Muscle of leg (tissue), 11 donors: Measurements from ENCODE around the gene OAF. TPM values are rescaled to one million over a fixed set of nuclear protein-coding genes. Genes with fewer than 3 reads are reported as not detected.
A peak's percentile ranks its signal among the peaks of the same experiment; 100 is the strongest.

Experiments
- DNase-seq: peaks from one replicate; pipeline ENCODE4 v3.0.0; 2013
- H3K27ac ChIP-seq: one replicate; pipeline ENCODE4 v1.5.1; 2013; ENCODE audit warnings: mild to moderate bottlenecking, low read length, control low read depth
- H3K27me3 ChIP-seq: one replicate; pipeline ENCODE4 v1.6.1; 2013; ENCODE audit warnings: low read length; ENCODE audit not compliant: control insufficient read depth, insufficient read depth
- H3K36me3 ChIP-seq: one replicate; pipeline ENCODE4 v1.6.1; 2013; ENCODE audit warnings: low read length; ENCODE audit not compliant: control insufficient read depth, insufficient read depth
- H3K4me1 ChIP-seq: one replicate; pipeline ENCODE4 v1.6.1; 2013; ENCODE audit warnings: low read length; ENCODE audit not compliant: control insufficient read depth, insufficient read depth
- H3K4me3 ChIP-seq: one replicate; pipeline ENCODE4 v1.5.1; 2013; ENCODE audit warnings: low read length, control low read depth
- H3K9me3 ChIP-seq: replicated peaks from 2 replicates; pipeline ENCODE4 v1.6.1; 2013; ENCODE audit warnings: low read depth, low read length; ENCODE audit not compliant: control insufficient read depth
- WGBS: methylation state at CpG from one replicate; pipeline ENCODE4 v1.1.5; 2013; ENCODE audit warnings: missing lambda C conversion rate; ENCODE audit not compliant: insufficient coverage; 5-methylcytosine and 5-hydroxymethylcytosine counted together
- polyA plus RNA-seq, 8 donors: library from polyadenylated mRNA; unstranded; fragments of 120-200 nt; gene quantifications; one replicate each; pipeline versions ENCODE4 v1.2.1 to v1.2.3, GENCODE V29; 2013; ENCODE audit warnings: inconsistent platforms in 1 of 8, low replicate concordance in 1 of 8; ENCODE audit not compliant: insufficient read length in 8 of 8, insufficient read depth in 1 of 8
- total RNA-seq: library from RNA; stranded (reverse); fragments of 120-200 nt; gene quantifications from one replicate; pipeline ENCODE4 v1.2.4, GENCODE V29; 2013

The OAF gene
- total and polyA plus RNA-seq, 9 donors: 41.5 to 93.6 (median 58.5) TPM

DNA sequence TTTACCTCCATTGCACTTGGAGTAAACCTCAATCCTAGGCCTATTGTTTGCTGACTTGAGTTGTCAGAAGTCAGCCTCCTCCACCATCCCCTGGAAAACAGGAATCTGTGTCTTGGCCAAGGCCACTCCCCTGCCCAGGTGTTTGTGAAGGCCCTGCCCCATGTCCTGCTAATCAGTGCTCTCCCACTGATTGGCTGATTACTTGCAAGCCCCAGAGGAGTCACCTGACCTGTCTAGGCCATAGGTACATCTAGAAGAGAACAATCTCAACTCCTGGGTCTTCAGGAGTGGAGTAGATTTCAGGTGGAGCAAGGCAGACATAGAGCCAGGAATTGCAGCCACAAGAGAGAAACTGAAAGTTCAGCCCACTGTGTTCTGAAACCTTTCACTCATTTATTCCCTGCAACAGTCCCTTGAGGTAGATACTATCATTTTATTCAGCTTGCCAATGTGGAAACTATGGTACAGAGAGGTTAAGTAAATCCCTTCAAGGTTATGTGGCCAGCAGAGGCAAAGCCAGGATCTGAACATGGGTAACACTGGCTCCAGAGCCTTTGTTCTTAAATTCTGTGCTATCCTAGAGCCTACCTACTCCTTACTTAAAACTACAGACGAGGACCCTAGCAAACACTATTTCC is 10.4 kb downstream of the OAF start:
- Histone ChIP-seq H3K27me3 (no peaks in the 10 kb centered on the region), H3K9me3 (no peaks in the 10 kb centered on the region), H3K27ac (no peak overlapping the region), H3K36me3 (peaks cover 7% of the 10 kb centered on the region), H3K4me1 (peaks cover 64% of the 10 kb centered on the region), H3K4me3 (no peak overlapping the region)
- DNase-seq: no peak
- 20% methylated on average over 1 of the region's 1 CpG for WGBS

DNA sequence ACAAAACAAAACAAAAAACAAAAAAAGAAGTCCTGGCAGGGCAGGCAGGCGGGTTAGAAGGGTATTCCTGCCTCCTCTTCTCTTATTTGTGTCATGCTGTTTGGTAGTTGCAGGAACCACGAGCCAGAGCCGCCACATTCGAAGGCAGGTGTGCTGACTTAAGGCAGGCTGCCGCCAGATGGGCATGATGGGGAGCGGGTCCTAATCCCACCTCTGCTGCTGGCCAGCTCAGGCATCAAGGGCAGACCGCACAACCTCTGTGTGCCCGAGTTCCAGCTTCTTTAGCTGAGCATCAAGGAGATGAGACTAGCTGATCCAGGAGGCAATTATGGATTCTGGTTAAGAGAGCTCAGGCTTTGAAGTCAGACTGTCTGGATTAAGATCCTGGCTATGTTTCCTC is 12.1 kb downstream of the OAF start:
- H3K36me3 ChIP-seq: peaks cover 21% of the 10 kb centered on the region
- H3K27ac ChIP-seq: no peak overlapping the region
- H3K4me3 ChIP-seq: no peak overlapping the region
- WGBS: 58% methylated on average over 6 of the region's 8 CpGs
- peaks cover 64% of the 10 kb centered on the region for H3K4me1 ChIP-seq
- H3K9me3 ChIP-seq: no peaks in the 10 kb centered on the region
- H3K27me3 ChIP-seq: no peaks in the 10 kb centered on the region
- no peak for DNase-seq

DNA sequence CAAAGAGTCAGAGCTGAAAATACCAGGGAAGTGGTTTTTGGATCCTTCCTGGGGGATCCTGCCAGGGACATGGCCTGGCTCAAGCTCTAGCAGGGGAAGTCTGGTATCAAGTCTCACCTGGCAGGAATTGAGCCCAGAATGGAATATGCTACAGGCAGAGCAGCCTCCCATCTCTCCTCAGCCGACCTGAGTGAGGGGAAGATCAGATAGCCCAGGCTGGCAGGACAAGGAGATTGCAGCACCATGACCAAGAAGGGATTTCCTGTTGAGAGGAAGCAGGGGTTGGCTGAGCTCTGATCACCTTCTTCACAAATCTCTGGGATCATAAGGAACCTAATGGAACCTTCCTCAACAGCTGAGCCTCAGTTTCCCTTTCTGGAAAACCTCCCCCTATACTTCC is 13.0 kb downstream of the OAF start:
- DNase-seq: no peak
- H3K4me1 ChIP-seq: peaks cover 56% of the 10 kb centered on the region
- WGBS: 0% methylated on average over 1 of the region's 1 CpG
- H3K27ac ChIP-seq: no peak overlapping the region
- peaks cover 21% of the 10 kb centered on the region for H3K36me3 ChIP-seq
- H3K9me3 ChIP-seq: no peaks in the 10 kb centered on the region
- no peak overlapping the region for H3K4me3 ChIP-seq
- H3K27me3 ChIP-seq: no peaks in the 10 kb centered on the region

DNA sequence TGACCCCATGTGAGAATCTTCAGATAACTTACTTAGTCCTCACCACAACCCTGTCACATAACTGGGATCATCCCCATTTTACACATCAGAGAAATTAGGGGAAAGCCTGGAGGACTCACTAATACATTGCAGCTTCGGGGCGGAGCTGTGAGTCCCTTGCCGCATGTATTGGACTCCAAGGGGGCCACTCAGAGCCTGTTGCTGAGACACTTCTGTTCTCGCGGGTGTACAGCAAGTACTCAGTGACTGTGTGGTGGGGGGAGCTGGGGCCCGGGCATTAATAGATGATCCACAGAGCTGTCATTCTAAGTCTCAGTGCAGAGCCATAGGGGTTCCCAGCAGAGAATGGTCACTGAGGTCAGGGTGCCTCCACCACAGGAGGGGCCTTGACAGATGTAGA is 13.5 kb downstream of the OAF start:
- no peak overlapping the region for H3K4me3 ChIP-seq
- 54% methylated on average over 6 of the region's 6 CpGs for WGBS
- peak overlapping the region; percentile 73 for H3K27ac ChIP-seq
- no peaks in the 10 kb centered on the region for H3K27me3 ChIP-seq
- H3K36me3 ChIP-seq: peaks cover 27% of the 10 kb centered on the region
- H3K9me3 ChIP-seq: no peaks in the 10 kb centered on the region
- peaks cover 50% of the 10 kb centered on the region for H3K4me1 ChIP-seq
- no peak for DNase-seq

DNA sequence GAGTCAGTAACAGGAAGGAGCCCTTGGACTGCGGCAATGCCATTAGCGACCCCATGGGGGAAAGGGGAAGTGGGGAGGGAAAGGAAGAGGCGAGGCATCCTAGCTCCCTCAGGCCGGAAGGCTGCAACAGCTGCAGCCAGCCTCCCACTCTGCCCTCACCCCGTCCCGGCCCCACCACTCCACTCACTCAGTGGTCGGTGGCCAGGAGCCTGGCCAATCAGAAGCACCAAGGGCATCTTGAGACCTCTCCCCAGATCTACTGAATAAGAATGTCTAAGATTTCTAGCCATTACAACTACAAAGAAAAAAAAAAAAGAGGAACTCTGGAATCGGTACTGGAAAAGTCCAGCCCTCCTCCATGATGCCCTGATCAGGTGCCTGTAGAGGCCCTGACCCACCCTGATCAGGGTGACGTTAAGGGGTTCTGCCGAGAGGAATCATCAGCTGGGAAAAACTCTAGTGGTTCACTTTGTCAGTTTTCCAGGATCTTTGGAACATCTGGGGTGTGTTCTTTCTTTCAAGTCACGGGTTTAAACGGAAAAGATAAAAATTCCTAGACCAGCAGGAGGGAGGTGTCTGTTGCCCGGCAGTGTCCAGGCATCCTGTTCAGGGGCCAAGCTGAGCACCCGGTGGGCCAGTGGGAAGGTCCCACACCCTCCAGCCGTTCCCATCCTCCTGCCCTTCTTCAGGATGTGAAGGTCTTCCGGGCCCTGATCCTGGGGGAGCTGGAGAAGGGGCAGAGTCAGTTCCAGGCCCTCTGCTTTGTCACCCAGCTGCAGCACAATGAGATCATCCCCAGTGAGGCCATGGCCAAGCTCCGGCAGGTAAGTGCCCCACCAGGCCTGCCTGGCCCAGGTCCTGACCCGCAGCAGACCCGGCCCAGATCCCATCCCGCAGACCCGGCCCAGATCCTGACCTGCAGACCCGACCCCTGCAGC is 14.4 kb downstream of the OAF start:
- Histone ChIP-seq H3K9me3 (no peaks in the 10 kb centered on the region), H3K36me3 (peaks cover 29% of the 10 kb centered on the region), H3K4me1 (peaks cover 42% of the 10 kb centered on the region), H3K4me3 (no peak overlapping the region), H3K27ac (peak overlapping the region; percentile 73), H3K27me3 (no peaks in the 10 kb centered on the region)
- WGBS: 30% methylated on average over 11 of the region's 22 CpGs
- DNase-seq: peak; percentile 75

DNA sequence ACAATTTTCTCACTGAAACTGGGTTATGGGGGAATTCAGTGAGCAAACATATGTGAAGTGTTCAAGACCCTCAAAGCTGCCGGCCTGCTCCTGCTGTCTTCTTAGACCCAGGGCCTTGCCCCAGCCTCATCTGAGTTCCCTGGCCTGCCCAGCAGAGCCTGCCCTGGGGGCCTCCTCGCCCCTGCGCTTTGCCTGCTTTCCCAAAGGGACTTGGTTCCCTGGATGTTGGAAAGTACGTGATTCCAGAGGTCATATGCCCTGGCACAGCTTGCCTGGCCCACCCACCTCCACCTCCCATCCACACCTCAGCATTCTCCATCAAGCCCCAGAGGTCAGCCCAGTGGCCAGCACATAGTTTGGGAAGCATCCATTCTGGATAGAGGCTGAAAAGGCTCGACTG is 15.4 kb downstream of the OAF start:
- peaks cover 29% of the 10 kb centered on the region for H3K36me3 ChIP-seq
- no peaks in the 10 kb centered on the region for H3K27me3 ChIP-seq
- no peak overlapping the region for H3K4me3 ChIP-seq
- H3K9me3 ChIP-seq: no peaks in the 10 kb centered on the region
- DNase-seq: no peak
- no peak overlapping the region for H3K27ac ChIP-seq
- H3K4me1 ChIP-seq: peaks cover 34% of the 10 kb centered on the region
- WGBS: 54% methylated on average over 3 of the region's 5 CpGs

DNA sequence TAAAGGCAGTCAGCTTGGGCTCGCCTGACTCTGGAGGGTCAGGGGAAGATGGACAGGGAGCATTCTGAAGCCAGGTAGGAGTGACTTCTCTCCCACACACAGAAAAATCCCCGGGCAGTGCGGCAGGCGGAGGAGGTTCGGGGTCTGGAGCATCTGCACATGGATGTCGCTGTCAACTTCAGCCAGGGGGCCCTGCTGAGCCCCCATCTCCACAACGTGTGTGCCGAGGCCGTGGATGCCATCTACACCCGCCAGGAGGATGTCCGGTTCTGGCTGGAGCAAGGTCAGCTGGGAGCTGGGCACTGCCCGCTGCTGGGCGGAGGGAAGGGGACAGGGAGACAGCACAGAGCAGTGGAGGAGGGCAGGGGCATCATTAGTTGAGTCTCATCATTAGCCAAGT is 15.9 kb downstream of the OAF start:
- no CpG with 5 or more reads among the region's 13 CpGs for WGBS
- no peaks in the 10 kb centered on the region for H3K9me3 ChIP-seq
- H3K27me3 ChIP-seq: no peaks in the 10 kb centered on the region
- H3K4me3 ChIP-seq: no peak overlapping the region
- peaks cover 30% of the 10 kb centered on the region for H3K4me1 ChIP-seq
- no peak overlapping the region for H3K27ac ChIP-seq
- peaks cover 31% of the 10 kb centered on the region for H3K36me3 ChIP-seq
- DNase-seq: no peak

DNA sequence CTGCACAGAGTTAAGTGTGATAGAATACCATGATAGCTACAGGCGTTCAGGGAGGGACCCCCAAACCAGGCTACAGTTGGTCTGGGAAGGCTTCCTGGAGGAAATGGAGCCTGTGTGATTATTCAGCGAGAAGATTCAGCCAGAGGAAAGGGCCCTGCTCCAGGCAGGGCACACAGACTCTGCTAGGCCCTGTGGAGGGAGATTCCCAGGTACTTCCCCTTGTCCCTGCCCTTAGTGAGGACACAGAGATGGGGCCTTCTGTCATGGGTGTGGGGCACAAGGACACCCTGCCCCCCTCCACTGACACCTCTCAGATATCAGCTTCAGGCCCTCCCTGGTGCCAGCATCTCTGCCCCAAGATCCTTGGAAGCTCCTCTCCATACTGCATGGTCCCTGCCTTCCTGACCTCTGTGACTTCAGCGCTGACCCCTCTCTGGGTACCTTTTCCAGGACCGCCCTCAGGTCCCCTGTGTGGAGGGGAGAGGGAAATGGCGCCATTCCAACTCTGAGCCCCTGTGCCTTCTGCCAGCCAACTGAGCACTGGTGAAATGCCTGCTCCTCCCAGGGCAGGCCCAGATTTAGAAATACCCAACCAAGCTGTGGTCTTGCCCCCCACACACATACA is 16.5 kb downstream of the OAF start:
- Histone ChIP-seq H3K36me3 (peaks cover 31% of the 10 kb centered on the region), H3K9me3 (no peaks in the 10 kb centered on the region), H3K27ac (no peak overlapping the region), H3K4me1 (peaks cover 30% of the 10 kb centered on the region), H3K27me3 (no peaks in the 10 kb centered on the region), H3K4me3 (no peak overlapping the region)
- WGBS: 75% methylated on average over 4 of the region's 5 CpGs
- DNase-seq: no peak

DNA sequence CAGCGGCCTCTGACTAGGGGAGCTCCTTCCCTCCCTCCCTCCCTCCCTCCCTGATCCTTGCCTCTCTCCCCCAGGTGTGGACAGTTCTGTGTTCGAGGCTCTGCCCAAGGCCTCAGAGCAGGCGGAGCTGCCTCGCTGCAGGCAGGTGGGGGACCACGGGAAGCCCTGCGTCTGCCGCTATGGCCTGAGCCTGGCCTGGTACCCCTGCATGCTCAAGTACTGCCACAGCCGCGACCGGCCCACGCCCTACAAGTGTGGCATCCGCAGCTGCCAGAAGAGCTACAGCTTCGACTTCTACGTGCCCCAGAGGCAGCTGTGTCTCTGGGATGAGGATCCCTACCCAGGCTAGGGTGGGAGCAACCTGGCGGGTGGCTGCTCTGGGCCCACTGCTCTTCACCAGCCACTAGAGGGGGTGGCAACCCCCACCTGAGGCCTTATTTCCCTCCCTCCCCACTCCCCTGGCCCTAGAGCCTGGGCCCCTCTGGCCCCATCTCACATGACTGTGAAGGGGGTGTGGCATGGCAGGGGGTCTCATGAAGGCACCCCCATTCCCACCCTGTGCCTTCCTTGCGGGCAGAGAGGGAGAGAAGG is 18.1 kb downstream of the OAF start:
- Histone ChIP-seq H3K36me3 (peaks cover 31% of the 10 kb centered on the region), H3K4me1 (peaks cover 26% of the 10 kb centered on the region), H3K27me3 (peaks cover 6% of the 10 kb centered on the region), H3K4me3 (no peak overlapping the region), H3K9me3 (peaks cover 2% of the 10 kb centered on the region), H3K27ac (no peak overlapping the region)
- WGBS: 72% methylated on average over 8 of the region's 16 CpGs
- no peak for DNase-seq
